NCI-H446 (cell line): ENCODE data around the gene RFX1.

Source experiments
- DNase-seq, 2 experiments: peaks; one replicate each; lab custom pipeline; 2025; lab: John Stamatoyannopoulos, UW

RFX1 gene

GRCh38 chr19:13995878-13996765 is 10.0 kb downstream of the RFX1 start:
- DNase-seq: no peak

GRCh38 chr19:13995017-13995728 is 10.9 kb downstream of the RFX1 start:
- peak; percentile 82 to 89 for DNase-seq

- DNase-seq: no peak
Measured at GRCh38 chr19:13993590-13994300, 12.4 kb downstream of the RFX1 start.

GRCh38 chr19:13992025-13992424 is 14.1 kb downstream of the RFX1 start:
- no peak for DNase-seq

GRCh38 chr19:13990085-13990484 is 16.0 kb downstream of the RFX1 start:
- no peak for DNase-seq

- DNase-seq: no peak
Measured at GRCh38 chr19:13989487-13989886, 16.6 kb downstream of the RFX1 start.

GRCh38 chr19:13987101-13987890 is 18.8 kb downstream of the RFX1 start:
- DNase-seq: no peak

- DNase-seq: no peak
Measured at GRCh38 chr19:13986348-13986904, 19.7 kb downstream of the RFX1 start.

GRCh38 chr19:13985771-13986347 is 20.3 kb downstream of the RFX1 start:
- no peak for DNase-seq

- DNase-seq: no peak
Measured at GRCh38 chr19:13984875-13985741, 21.0 kb downstream of the RFX1 start.

GRCh38 chr19:13984186-13984585 is 21.9 kb downstream of the RFX1 start:
- DNase-seq: no peak

GRCh38 chr19:13983213-13983889 is 22.8 kb downstream of the RFX1 start:
- DNase-seq: no peak

- no peak for DNase-seq
Measured at GRCh38 chr19:13982773-13983172, 23.3 kb downstream of the RFX1 start.

- DNase-seq: no peak
Measured at GRCh38 chr19:13981988-13982501, 24.1 kb downstream of the RFX1 start.

GRCh38 chr19:13981467-13981866 is 24.7 kb downstream of the RFX1 start:
- DNase-seq: no peak

GRCh38 chr19:13981021-13981420 is 25.1 kb downstream of the RFX1 start:
- DNase-seq: no peak

GRCh38 chr19:13980340-13980739 is 25.8 kb downstream of the RFX1 start:
- no peak for DNase-seq

- DNase-seq: no peak
Measured at GRCh38 chr19:13979686-13980085, 26.4 kb downstream of the RFX1 start.

- DNase-seq: no peak
Measured at GRCh38 chr19:13979244-13979615, 26.9 kb downstream of the RFX1 start.
